Effector memory CD8-positive, alpha-beta T cell (primary cell): ENCODE measurements around the gene GM2A.

ENCODE experiments used
- ATAC-seq: fragments of 150-1000 bp; cut with Tn5 transposase; replicated peaks from 2 replicates; pipeline ENCODE4 v1.10.0; 2021; ENCODE audit warnings: mild to moderate bottlenecking, moderate library complexity
- DNase-seq, 3 experiments: peaks; one replicate each; pipeline ENCODE4 v3.0.0; 2021
- H3K27ac Mint-ChIP-seq, 2 donors: one replicate each; pipeline ENCODE4 v1.8.0; 2022; ENCODE audit warnings: mild to moderate bottlenecking in 2 of 2, mixed read lengths in 2 of 2, moderate library complexity in 2 of 2
- H3K27me3 Mint-ChIP-seq, 2 donors: one replicate each; pipeline ENCODE4 v1.8.0; 2022; ENCODE audit warnings: mixed read lengths in 2 of 2
- H3K36me3 Mint-ChIP-seq: one replicate; pipeline ENCODE4 v1.8.0; 2022; ENCODE audit warnings: mild to moderate bottlenecking, moderate library complexity, mixed read lengths; ENCODE audit not compliant: insufficient read depth
- H3K4me1 Mint-ChIP-seq, 2 donors: one replicate each; pipeline ENCODE4 v1.8.0; 2022; ENCODE audit warnings: low read depth in 2 of 2, mixed read lengths in 2 of 2
- H3K4me3 Mint-ChIP-seq, 2 donors: one replicate each; pipeline ENCODE4 v1.8.0; 2022; ENCODE audit warnings: mild to moderate bottlenecking in 2 of 2, mixed read lengths in 2 of 2, moderate library complexity in 2 of 2
- H3K9me3 Mint-ChIP-seq, 2 donors: one replicate each; pipeline ENCODE4 v1.8.0; 2022; ENCODE audit warnings: mixed read lengths in 2 of 2

Gene GM2A

DNA sequence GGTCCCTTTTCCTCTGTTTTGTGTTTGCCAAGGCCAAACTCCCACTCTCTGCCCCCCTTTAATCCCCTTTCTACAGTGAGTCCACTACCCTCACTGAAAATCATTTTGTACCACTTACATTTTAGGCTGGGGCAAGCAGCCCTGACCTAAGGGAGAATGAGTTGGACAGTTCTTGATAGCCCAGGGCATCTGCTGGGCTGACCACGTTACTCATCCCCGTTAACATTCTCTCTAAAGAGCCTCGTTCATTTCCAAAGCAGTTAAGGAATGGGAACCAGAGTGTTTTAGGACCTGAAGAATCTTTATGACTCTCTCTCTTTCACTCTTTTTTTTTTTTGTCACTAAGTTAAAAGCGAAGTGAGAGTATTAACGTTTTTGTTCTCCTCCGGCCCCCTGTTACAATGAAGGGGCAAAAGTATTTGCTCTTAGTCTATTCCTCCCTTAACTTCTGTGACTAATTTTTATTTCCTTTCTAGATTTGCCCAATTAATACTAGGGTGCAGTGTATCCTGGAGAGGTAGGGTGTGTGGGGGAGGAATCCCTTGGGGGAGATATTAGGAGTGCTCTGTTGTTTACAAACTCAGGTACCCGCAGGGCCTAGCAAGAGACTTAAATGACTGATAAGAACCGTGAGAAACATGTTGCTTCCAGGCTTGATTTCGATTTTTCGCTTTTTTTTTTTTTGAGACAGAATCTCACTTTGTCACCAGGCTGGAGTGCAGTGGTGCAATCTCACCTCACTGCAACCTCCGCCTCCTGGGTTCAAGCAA, 14.7 kb downstream of the GM2A start:
- H3K36me3 Mint-ChIP-seq: peaks cover 11% of the 10 kb centered on the region
- no peaks in the 10 kb centered on the region for H3K27me3 Mint-ChIP-seq
- ATAC-seq (no peak), DNase-seq (no peak)
- no peaks in the 10 kb centered on the region for H3K9me3 Mint-ChIP-seq
- H3K27ac Mint-ChIP-seq: no peak overlapping the region
- no peak overlapping the region for H3K4me3 Mint-ChIP-seq
- H3K4me1 Mint-ChIP-seq: no peaks in the 10 kb centered on the region

DNA sequence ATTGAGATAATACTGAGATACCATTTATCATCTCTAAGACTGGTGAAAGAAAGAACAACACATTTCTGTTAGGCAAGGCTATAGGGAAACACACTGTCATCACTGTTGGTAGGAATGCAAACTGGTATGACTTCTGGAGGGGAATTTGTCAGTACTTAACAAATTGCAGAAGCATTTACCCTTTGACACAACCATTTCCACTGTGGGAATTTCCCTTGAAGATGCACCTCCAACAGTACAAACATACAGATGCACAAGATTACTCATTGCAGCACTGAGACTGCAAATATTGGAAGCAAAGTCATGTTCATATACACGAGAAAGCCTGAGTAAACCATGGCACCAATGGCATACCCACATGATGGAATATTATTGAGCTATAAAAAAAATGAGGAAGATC, 17.6 kb downstream of the GM2A start:
- Mint-ChIP-seq H3K4me1 (no peaks in the 10 kb centered on the region), H3K36me3 (peaks cover 6% of the 10 kb centered on the region), H3K27me3 (no peaks in the 10 kb centered on the region), H3K4me3 (no peak overlapping the region), H3K9me3 (no peaks in the 10 kb centered on the region), H3K27ac (no peak overlapping the region)
- DNase-seq: no peak
- no peak for ATAC-seq

DNA sequence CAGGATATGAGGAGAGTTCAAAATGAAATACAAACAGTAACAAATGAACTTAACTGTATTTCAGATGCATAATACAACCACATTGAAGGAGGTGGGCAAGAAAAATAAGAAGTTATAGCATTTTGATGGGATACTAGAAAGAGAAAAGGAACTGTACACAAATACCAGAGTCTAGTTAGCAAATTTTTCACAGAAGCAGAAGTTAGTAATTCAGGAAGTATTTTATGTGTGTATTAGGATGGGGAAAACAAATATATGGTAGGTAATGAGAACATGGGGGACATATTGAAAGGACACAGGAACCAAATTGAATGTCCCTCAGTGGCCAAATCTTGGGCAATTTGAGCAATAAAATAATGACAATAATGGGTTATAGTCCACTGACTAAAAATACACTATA, 18.4 kb downstream of the GM2A start:
- DNase-seq: no peak
- Mint-ChIP-seq H3K9me3 (no peaks in the 10 kb centered on the region), H3K27ac (no peak overlapping the region), H3K4me1 (no peaks in the 10 kb centered on the region), H3K4me3 (no peak overlapping the region), H3K36me3 (peaks cover 6% of the 10 kb centered on the region), H3K27me3 (no peaks in the 10 kb centered on the region)
- ATAC-seq: no peak

DNA sequence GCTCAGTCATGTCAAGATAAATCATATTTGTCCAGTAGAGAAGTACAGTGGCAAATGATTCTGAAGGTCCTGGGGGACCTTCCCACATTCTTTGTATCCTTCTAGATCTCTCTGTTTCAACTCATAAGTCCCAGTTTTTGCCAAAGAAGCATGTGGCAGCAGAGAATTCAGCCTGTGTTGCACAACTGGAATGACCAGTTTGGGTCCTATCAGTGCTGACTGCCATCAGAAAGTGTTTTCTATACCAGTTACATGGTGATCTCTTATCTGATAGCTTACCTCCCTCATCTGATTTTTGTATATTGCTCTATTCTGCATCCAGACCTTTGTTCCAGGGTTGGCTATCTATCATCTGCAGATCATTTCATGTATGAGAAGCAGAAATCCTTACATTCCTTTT, 21.7 kb downstream of the GM2A start:
- Mint-ChIP-seq H3K27me3 (peaks cover 5 to 8% of the 10 kb centered on the region in 2 donors), H3K27ac (no peak overlapping the region), H3K4me3 (no peak overlapping the region), H3K4me1 (no peaks in the 10 kb centered on the region), H3K36me3 (no peaks in the 10 kb centered on the region), H3K9me3 (no peaks in the 10 kb centered on the region)
- no peak for ATAC-seq
- no peak for DNase-seq

DNA sequence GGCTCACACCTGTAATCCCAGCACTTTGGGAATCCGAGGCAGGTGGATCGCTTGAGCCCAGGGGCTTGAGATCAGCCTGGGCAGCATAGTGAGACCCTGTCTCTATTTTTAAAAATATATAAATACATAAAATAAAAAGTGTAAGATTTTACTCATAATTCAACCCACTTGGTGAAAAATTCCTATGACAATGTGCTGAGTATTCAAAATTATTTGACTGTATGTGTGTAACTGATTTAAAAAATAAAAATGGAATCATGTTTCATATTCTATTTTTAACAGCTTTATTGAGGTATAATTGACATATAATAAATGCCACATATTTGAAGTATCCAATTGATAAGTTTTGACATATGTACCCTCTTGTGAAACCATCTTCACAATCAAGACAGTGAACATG, 22.8 kb downstream of the GM2A start:
- ATAC-seq (no peak), DNase-seq (no peak)
- Mint-ChIP-seq H3K4me1 (no peaks in the 10 kb centered on the region), H3K27me3 (peaks cover 5 to 8% of the 10 kb centered on the region in 2 donors), H3K9me3 (no peaks in the 10 kb centered on the region), H3K4me3 (no peak overlapping the region), H3K27ac (no peak overlapping the region), H3K36me3 (no peaks in the 10 kb centered on the region)

DNA sequence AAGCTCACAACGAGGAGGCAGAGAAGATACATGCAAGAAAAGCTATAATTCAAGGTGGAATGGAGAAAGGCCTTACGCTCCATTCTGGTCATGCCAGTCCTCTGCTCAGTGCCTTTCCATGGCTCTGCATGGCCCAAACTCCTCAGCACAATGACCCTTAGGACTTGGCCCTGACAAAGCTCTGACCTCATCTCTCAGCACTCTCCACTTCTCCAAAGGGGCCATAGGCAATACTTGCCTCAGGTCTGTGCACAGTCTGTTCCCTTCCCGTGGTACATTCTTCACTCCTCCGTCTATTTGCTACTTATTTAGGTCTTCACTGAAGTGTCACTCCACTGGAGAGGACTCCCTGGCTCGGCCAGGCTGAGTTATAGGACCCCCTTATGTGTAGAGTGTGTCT, 25.9 kb downstream of the GM2A start:
- Mint-ChIP-seq H3K36me3 (no peaks in the 10 kb centered on the region), H3K4me1 (no peaks in the 10 kb centered on the region), H3K9me3 (no peaks in the 10 kb centered on the region), H3K27ac (no peak overlapping the region), H3K27me3 (peaks cover 7 to 8% of the 10 kb centered on the region in 2 donors), H3K4me3 (no peak overlapping the region)
- ATAC-seq (no peak), DNase-seq (no peak)

DNA sequence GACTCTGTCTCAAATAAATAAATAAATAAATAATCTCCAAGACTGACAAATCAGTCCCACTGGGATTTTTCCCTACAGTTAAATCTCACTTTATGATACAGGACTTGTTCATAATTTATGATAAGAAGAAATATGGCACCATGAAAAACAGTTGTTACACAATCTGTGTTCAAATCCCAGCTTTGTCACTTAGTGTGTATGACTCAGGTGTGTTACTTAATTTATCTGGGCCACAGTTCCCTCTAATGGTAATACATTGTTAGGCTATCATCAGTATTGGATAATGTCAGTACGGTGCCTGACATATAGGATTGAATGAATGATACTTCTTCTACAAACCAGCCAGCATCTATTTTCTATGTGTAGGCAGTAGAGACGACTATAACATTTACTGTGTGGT, 27.5 kb downstream of the GM2A start:
- Mint-ChIP-seq H3K36me3 (no peaks in the 10 kb centered on the region), H3K4me1 (no peaks in the 10 kb centered on the region), H3K4me3 (no peak overlapping the region), H3K27me3 (peaks cover 8 to 11% of the 10 kb centered on the region in 2 donors), H3K9me3 (no peaks in the 10 kb centered on the region), H3K27ac (no peak overlapping the region)
- no peak for DNase-seq
- no peak for ATAC-seq

DNA sequence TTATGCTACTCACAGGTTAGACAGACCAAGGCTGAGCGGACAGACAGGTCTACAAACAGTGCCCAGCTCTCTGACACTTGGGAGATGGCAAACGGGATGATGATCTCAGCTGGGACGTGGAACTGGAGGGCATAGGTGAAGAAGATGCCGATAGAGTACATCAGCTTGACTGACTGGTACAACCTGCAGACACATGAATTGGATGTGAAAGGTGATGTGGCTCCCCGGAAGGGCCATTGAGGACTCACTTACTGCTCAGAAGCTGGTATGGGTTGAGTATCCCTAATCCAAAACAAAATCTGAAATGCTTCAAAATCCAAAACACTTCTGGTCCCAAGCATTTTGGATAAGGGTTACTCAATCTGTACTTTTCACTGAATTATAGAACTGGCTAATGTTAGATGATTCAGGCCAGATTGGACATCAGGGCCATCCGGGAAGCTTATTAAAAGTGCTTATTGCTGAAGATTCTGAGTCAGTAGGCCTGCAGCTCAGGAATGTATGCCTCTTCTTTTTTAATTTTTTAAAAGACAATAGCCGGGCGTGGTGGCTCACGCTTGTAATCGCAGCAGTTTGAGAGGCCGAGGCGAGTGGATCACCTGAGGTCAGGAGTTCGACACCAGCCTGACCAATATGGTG, 28.1 kb downstream of the GM2A start:
- Mint-ChIP-seq H3K4me1 (no peaks in the 10 kb centered on the region), H3K27me3 (peaks cover 8 to 11% of the 10 kb centered on the region in 2 donors), H3K9me3 (no peaks in the 10 kb centered on the region), H3K36me3 (no peaks in the 10 kb centered on the region), H3K4me3 (no peak overlapping the region), H3K27ac (no peak overlapping the region)
- no peak for ATAC-seq
- DNase-seq: no peak

DNA sequence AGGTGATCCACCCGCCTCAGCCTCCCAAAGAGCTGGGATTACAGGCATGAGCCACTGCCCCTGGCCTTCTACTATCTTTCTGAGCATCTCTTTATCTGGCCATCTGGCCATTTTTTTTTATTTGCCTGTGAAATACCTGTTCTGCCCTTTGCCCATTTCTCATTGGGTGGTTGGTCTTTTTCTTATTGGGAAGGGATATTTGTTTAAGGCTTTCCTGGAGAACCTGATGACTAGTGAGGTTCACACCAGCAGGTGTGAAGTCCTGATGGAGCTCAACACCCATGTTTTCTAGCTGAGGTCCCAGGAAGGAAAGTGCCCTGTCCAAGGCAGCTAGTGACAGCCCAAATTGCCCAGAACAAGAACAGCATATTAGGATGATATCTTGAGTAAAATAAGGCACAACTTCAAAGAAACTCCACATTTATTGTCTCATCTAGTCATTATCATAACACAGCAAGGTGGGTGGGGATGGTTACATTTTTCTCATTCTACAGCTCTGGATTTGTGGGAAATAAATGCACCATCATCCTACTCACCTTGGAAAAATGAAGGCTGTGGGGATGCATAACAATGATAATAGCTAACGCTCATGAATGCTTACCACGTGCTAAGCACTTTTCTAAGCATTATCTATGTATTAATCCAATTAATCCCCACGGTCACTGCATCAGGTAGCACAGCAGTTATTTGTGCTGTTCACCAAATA, 30.3 kb downstream of the GM2A start:
- H3K4me3 Mint-ChIP-seq: no peak overlapping the region
- H3K36me3 Mint-ChIP-seq: no peaks in the 10 kb centered on the region
- H3K9me3 Mint-ChIP-seq: no peaks in the 10 kb centered on the region
- H3K4me1 Mint-ChIP-seq: no peaks in the 10 kb centered on the region
- no peak for DNase-seq
- H3K27me3 Mint-ChIP-seq: peaks cover 0 to 7% of the 10 kb centered on the region in 2 donors
- H3K27ac Mint-ChIP-seq: no peak overlapping the region
- ATAC-seq: no peak

DNA sequence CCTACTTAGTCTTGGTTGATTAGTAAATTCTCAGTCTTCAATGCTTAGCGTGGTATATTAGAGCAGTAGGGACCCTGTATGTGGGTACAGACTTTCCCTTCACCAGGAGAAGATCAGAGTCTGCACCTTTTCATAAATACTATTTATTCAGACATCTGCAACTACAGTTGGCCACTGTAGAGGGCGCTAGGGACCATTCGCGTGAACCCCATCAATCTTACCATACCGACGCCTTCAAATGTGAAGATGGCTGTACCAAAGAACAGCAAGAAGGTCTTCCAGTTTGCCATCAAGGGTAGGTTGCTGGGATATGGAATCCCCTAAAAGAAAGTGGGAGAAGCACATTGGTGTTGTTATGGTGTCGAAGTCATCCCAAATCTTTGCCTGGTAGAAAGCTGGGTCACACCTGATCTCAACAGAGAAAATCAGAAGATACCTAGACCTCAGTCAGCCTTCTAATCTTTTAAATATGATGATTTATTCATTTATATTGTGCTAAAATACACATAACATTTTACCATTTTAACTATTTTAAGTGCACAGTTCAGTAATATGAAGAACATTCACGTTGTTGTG, 31.5 kb downstream of the GM2A start:
- ATAC-seq (no peak), DNase-seq (no peak)
- no peak overlapping the region for H3K27ac Mint-ChIP-seq
- peaks cover 0 to 7% of the 10 kb centered on the region in 2 donors for H3K27me3 Mint-ChIP-seq
- H3K4me3 Mint-ChIP-seq: no peak overlapping the region
- no peaks in the 10 kb centered on the region for H3K36me3 Mint-ChIP-seq
- H3K9me3 Mint-ChIP-seq: no peaks in the 10 kb centered on the region
- H3K4me1 Mint-ChIP-seq: no peaks in the 10 kb centered on the region

DNA sequence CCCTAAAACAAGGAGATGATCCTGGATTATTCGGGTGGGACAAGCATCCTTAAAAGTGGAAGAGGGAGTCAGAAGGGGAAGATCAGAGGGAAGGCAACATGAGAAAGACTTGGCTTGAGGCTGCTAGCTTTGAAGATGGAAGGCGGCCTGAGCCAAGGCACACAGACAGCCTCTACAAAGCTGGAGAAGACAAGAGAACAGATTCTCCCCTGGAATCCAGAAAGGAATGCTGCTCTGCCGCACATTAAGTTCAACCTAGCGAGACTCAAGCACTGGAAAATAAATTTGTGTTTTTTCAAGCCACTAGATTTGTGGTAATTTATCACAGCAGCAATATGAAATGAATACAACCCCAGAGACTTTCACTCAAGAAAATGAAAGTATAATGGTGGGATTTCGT, 32.7 kb downstream of the GM2A start:
- Mint-ChIP-seq H3K4me1 (no peaks in the 10 kb centered on the region), H3K27ac (no peak overlapping the region), H3K27me3 (peaks cover 0 to 7% of the 10 kb centered on the region in 2 donors), H3K36me3 (no peaks in the 10 kb centered on the region), H3K4me3 (no peak overlapping the region), H3K9me3 (no peaks in the 10 kb centered on the region)
- DNase-seq: no peak
- no peak for ATAC-seq

DNA sequence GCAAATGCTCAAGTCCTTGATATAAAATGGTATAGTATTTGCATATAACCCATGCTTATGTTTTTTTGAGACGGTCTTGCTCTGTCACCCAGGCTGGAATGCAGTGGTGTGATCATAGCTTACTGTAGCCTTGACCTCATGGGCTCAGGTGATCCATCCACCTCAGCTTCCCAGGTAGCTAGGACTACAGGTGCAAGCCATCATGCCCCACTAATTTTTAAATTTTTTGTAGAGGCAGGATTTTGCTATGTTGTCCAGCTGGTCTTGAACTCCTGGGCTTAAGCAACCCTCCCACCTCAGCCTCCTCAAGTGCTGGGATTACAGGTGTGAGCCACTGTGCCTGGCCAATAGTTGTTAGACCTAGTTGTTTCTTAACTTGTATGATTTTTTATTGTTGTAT, 33.3 kb downstream of the GM2A start:
- Mint-ChIP-seq H3K27me3 (peaks cover 0 to 7% of the 10 kb centered on the region in 2 donors), H3K9me3 (no peaks in the 10 kb centered on the region), H3K27ac (no peak overlapping the region), H3K36me3 (no peaks in the 10 kb centered on the region), H3K4me1 (no peaks in the 10 kb centered on the region), H3K4me3 (no peak overlapping the region)
- DNase-seq (no peak), ATAC-seq (no peak)

DNA sequence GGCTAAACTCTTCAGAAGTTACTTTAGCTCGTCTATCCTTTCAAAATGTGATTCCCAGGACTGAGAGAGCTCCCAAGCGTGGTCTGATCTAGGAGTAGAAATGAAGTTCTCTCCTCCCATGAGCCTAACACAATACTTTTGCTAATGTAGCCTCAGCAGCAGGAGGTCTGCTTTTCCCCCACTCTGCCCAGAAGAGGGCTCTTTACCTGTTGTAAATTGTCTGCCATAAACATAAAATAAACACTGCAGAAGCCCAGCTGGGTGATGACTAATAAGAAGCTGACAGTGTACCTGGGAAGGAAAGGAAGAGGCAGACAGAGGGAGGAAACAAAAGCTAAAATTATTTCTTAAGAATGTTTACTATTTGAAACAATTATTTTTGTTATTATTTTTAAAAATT, 35.2 kb downstream of the GM2A start:
- DNase-seq (no peak), ATAC-seq (no peak)
- no peaks in the 10 kb centered on the region for H3K4me1 Mint-ChIP-seq
- H3K27me3 Mint-ChIP-seq: peaks cover 0 to 7% of the 10 kb centered on the region in 2 donors
- no peak overlapping the region for H3K27ac Mint-ChIP-seq
- H3K36me3 Mint-ChIP-seq: no peaks in the 10 kb centered on the region
- H3K4me3 Mint-ChIP-seq: no peak overlapping the region
- no peaks in the 10 kb centered on the region for H3K9me3 Mint-ChIP-seq

DNA sequence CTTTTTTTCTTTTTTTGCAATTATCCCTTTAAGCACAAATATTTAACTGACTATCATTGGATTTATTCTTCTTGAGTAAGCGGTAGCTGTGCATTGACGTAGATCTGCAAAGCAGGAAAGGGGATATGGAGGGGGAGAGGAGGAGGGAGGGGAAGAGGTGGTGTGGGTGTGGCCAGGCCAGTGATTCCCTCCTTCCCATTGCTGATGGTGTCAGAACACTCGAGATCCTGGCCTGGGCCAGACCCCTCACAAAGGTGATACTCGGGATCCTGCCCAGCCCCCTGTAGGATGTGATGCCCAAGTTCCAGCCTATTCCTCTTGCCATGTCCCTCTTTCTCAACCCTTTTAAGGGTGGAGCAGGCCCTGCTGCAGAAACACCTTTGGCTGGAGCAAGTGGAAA, 40.6 kb downstream of the GM2A start:
- H3K27ac Mint-ChIP-seq: no peak overlapping the region
- ATAC-seq: no peak
- no peak for DNase-seq
- no peak overlapping the region for H3K4me3 Mint-ChIP-seq
- peaks cover 0 to 6% of the 10 kb centered on the region in 2 donors for H3K4me1 Mint-ChIP-seq
- H3K27me3 Mint-ChIP-seq: peaks cover 31 to 39% of the 10 kb centered on the region in 2 donors
- H3K9me3 Mint-ChIP-seq: no peaks in the 10 kb centered on the region
- no peaks in the 10 kb centered on the region for H3K36me3 Mint-ChIP-seq
